Neuronal stem cell (in vitro differentiated cells): Measurements from ENCODE around the gene ANTXR2.
"Not testable (repeated sequence)": the region's sequence is repeated elsewhere in the genome, so short reads cannot be mapped to it uniquely, and the experiment has no call there.

ENCODE experiments used
- DNase-seq: peaks from one replicate; pipeline ENCODE4 v3.0.0-alpha.2; 2013; ENCODE audit warnings: low spot score
- H2AFZ ChIP-seq: one replicate; pipeline ENCODE4 v1.6.1; 2013; ENCODE audit warnings: mild to moderate bottlenecking, low read length, inconsistent platforms
- H2AK5ac ChIP-seq: 2 replicates; pipeline ENCODE4 v1.6.1; 2013; ENCODE audit warnings: low read depth, mild to moderate bottlenecking, inconsistent platforms, low read length, moderate library complexity, mixed read lengths
- H2BK120ac ChIP-seq: 2 replicates; pipeline ENCODE4 v1.6.1; 2013; ENCODE audit warnings: low read depth, mild to moderate bottlenecking, inconsistent platforms, low read length, moderate library complexity, mixed read lengths
- H2BK12ac ChIP-seq: one replicate; pipeline ENCODE4 v1.6.1; 2013; ENCODE audit warnings: low read length, inconsistent platforms
- H2BK15ac ChIP-seq: 2 replicates; pipeline ENCODE4 v1.6.1; 2013; ENCODE audit warnings: mild to moderate bottlenecking, low read length, inconsistent platforms, mixed read lengths
- H2BK5ac ChIP-seq: one replicate; pipeline ENCODE4 v1.6.1; 2013; ENCODE audit warnings: inconsistent platforms, mild to moderate bottlenecking, low read length, moderate library complexity
- H3K14ac ChIP-seq: one replicate; pipeline ENCODE4 v1.6.1; 2013; ENCODE audit warnings: low read length, inconsistent platforms
- H3K18ac ChIP-seq: 2 replicates; pipeline ENCODE4 v1.6.1; 2013; ENCODE audit warnings: low read length, inconsistent platforms
- H3K23ac ChIP-seq: 2 replicates; pipeline ENCODE4 v1.6.1; 2013; ENCODE audit warnings: low read depth, mild to moderate bottlenecking, mixed read lengths, low read length, inconsistent platforms; ENCODE audit not compliant: poor library complexity
- H3K27ac ChIP-seq: replicated peaks from 3 replicates; pipeline ENCODE4 v1.5.1; 2013; ENCODE audit warnings: low read length, inconsistent platforms
- H3K27me3 ChIP-seq, 3 experiments: 2 replicates each; pipeline ENCODE4 v1.6.1; 2013; ENCODE audit warnings: low read length in 3 of 3, mild to moderate bottlenecking in 2 of 3, inconsistent platforms in 1 of 3, low read depth in 1 of 3, mixed read lengths in 1 of 3, moderate library complexity in 1 of 3; ENCODE audit not compliant: control insufficient read depth in 3 of 3, insufficient read depth in 3 of 3
- H3K36me3 ChIP-seq, 2 donors: replicated peaks in 1 of 2; 2 replicates each; pipeline ENCODE4 v1.6.1; 2013; ENCODE audit warnings: low read length in 2 of 2; ENCODE audit not compliant: control insufficient read depth in 2 of 2, insufficient read depth in 2 of 2
- H3K4ac ChIP-seq: 2 replicates; pipeline ENCODE4 v1.6.1; 2013; ENCODE audit warnings: inconsistent platforms, mild to moderate bottlenecking, low read length, moderate library complexity
- H3K4me1 ChIP-seq, 2 donors: 1 replicate in 1 of 2; 2 replicates in 1 of 2; pipeline ENCODE4 v1.6.1; 2013; ENCODE audit warnings: low read length in 2 of 2, low read depth in 1 of 2; ENCODE audit not compliant: control insufficient read depth in 2 of 2, insufficient read depth in 1 of 2
- H3K4me2 ChIP-seq: one replicate; pipeline ENCODE4 v1.6.1; 2013; ENCODE audit warnings: mild to moderate bottlenecking, low read length, inconsistent platforms; ENCODE audit not compliant: insufficient read depth, poor library complexity, severe bottlenecking
- H3K4me3 ChIP-seq, 2 donors: 2 replicates each; pipeline ENCODE4 v1.5.1; 2013; ENCODE audit warnings: low read length in 2 of 2, mild to moderate bottlenecking in 2 of 2, inconsistent platforms in 1 of 2, moderate library complexity in 1 of 2
- H3K79me1 ChIP-seq: one replicate; pipeline ENCODE4 v1.6.1; 2013; ENCODE audit warnings: low read depth, mild to moderate bottlenecking, inconsistent platforms, low read length, moderate library complexity
- H3K9ac ChIP-seq: one replicate; pipeline ENCODE4 v1.6.1; 2013; ENCODE audit warnings: mild to moderate bottlenecking, low read depth, low read length, inconsistent platforms; ENCODE audit not compliant: poor library complexity
- H3K9me3 ChIP-seq, 2 donors: replicated peaks in 1 of 2; 2 replicates each; pipeline versions ENCODE3 to v1.6.1; 2013; ENCODE audit warnings: low read length in 2 of 2, mild to moderate bottlenecking in 2 of 2, inconsistent platforms in 1 of 2, low read depth in 1 of 2, mixed read lengths in 1 of 2, moderate library complexity in 1 of 2; ENCODE audit not compliant: control insufficient read depth in 2 of 2, insufficient read depth in 1 of 2
- H4K8ac ChIP-seq: one replicate; pipeline ENCODE4 v1.6.1; 2013; ENCODE audit warnings: low read depth, mild to moderate bottlenecking, inconsistent platforms, low read length, moderate library complexity
- H4K91ac ChIP-seq: one replicate; pipeline ENCODE4 v1.6.1; 2013; ENCODE audit warnings: low read length, low read depth, mild to moderate bottlenecking, inconsistent platforms; ENCODE audit not compliant: poor library complexity
- WGBS, 2 donors: extraction: QIAGEN DNeasy Blood & Tissue Kit; methylation state at CpG; one replicate each; pipeline ENCODE4 v1.1.7; 2013; ENCODE audit warnings: missing lambda C conversion rate in 2 of 2, mixed read lengths in 1 of 2; ENCODE audit not compliant: insufficient read length in 2 of 2, insufficient replicate concordance in 1 of 2; ENCODE audit errors: extremely low coverage in 2 of 2; 5-methylcytosine and 5-hydroxymethylcytosine counted together

Gene ANTXR2

DNA sequence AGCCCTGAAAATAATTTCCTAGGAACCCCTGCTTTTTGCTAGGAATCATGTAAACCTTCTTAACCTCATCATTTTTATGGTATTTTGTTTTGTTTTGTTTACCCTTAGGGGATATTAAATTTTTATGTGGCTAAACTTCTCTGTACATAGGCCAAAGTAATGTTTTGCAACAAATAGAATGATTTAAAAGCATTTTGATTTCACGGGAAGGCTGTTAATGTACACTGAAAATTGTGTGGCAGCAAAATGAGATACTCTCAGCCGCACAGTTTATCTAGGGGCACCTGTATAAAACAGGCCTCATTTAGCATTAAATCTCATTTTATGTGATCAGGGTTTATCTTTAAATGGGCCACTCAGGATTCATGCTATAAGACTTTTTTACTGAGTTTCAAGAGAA is 175.0 kb downstream of the ANTXR2 start:
- no peak overlapping the region for H3K18ac ChIP-seq
- H3K4ac ChIP-seq: no peak overlapping the region
- no peaks in the 10 kb centered on the region for H3K4me1 ChIP-seq
- H3K79me1 ChIP-seq: no peaks in the 10 kb centered on the region
- H3K27me3 ChIP-seq: no peaks in the 10 kb centered on the region
- no peak overlapping the region for H3K4me2 ChIP-seq
- no peak overlapping the region for H2AFZ ChIP-seq
- no peak overlapping the region for H2AK5ac ChIP-seq
- no peak overlapping the region for H3K4me3 ChIP-seq
- no peak overlapping the region for H2BK5ac ChIP-seq
- no peak for DNase-seq
- no peak overlapping the region for H2BK120ac ChIP-seq
- H3K36me3 ChIP-seq: no peaks in the 10 kb centered on the region
- H3K27ac ChIP-seq: no peak overlapping the region
- no peak overlapping the region for H3K14ac ChIP-seq
- H4K8ac ChIP-seq: no peak overlapping the region
- no CpG with 5 or more reads among the region's 2 CpGs for WGBS, 2 donors
- no peaks in the 10 kb centered on the region for H3K9me3 ChIP-seq
- no peak overlapping the region for H3K9ac ChIP-seq
- no peak overlapping the region for H3K23ac ChIP-seq
- H2BK12ac ChIP-seq: no peak overlapping the region
- H4K91ac ChIP-seq: no peak overlapping the region
- no peak overlapping the region for H2BK15ac ChIP-seq

- no peaks in the 10 kb centered on the region for H3K9me3 ChIP-seq
- no peaks in the 10 kb centered on the region for H3K36me3 ChIP-seq
- no peak overlapping the region for H2AK5ac ChIP-seq
- H4K91ac ChIP-seq: no peak overlapping the region
- no peak for DNase-seq
- no peak overlapping the region for H3K4me2 ChIP-seq
- H3K79me1 ChIP-seq: no peaks in the 10 kb centered on the region
- no peak overlapping the region for H3K18ac ChIP-seq
- H3K4me3 ChIP-seq: no peak overlapping the region
- no peak overlapping the region for H3K4ac ChIP-seq
- no peak overlapping the region for H3K23ac ChIP-seq
- H3K14ac ChIP-seq: no peak overlapping the region
- H2BK5ac ChIP-seq: no peak overlapping the region
- no peaks in the 10 kb centered on the region for H3K27me3 ChIP-seq
- no peaks in the 10 kb centered on the region for H3K4me1 ChIP-seq
- no peak overlapping the region for H2BK120ac ChIP-seq
- H4K8ac ChIP-seq: no peak overlapping the region
- no peak overlapping the region for H2BK12ac ChIP-seq
- H3K9ac ChIP-seq: no peak overlapping the region
- no peak overlapping the region for H3K27ac ChIP-seq
- no peak overlapping the region for H2BK15ac ChIP-seq
- WGBS, 2 donors: no CpG with 5 or more reads among the region's 3 CpGs
- H2AFZ ChIP-seq: no peak overlapping the region
Observed at GRCh38 chr4:79897174-79897573, 175.9 kb downstream of the ANTXR2 start.

- no peak overlapping the region for H3K14ac ChIP-seq
- no peak overlapping the region for H3K4ac ChIP-seq
- no peak overlapping the region for H3K27ac ChIP-seq
- H2BK12ac ChIP-seq: no peak overlapping the region
- H4K8ac ChIP-seq: no peak overlapping the region
- no peak overlapping the region for H2BK5ac ChIP-seq
- no peak overlapping the region for H3K23ac ChIP-seq
- WGBS, 2 donors: no CpG with 5 or more reads among the region's 2 CpGs
- H2BK15ac ChIP-seq: no peak overlapping the region
- H2BK120ac ChIP-seq: no peak overlapping the region
- H2AFZ ChIP-seq: no peak overlapping the region
- H3K4me1 ChIP-seq: no peaks in the 10 kb centered on the region
- H3K4me2 ChIP-seq: no peak overlapping the region
- H3K9ac ChIP-seq: no peak overlapping the region
- H2AK5ac ChIP-seq: no peak overlapping the region
- no peak overlapping the region for H3K4me3 ChIP-seq
- no peaks in the 10 kb centered on the region for H3K36me3 ChIP-seq
- DNase-seq: no peak
- no peak overlapping the region for H3K18ac ChIP-seq
- no peaks in the 10 kb centered on the region for H3K27me3 ChIP-seq
- H3K79me1 ChIP-seq: no peaks in the 10 kb centered on the region
- H3K9me3 ChIP-seq: no peaks in the 10 kb centered on the region
- no peak overlapping the region for H4K91ac ChIP-seq
Observed at GRCh38 chr4:79893456-79893855, 179.6 kb downstream of the ANTXR2 start.

DNA sequence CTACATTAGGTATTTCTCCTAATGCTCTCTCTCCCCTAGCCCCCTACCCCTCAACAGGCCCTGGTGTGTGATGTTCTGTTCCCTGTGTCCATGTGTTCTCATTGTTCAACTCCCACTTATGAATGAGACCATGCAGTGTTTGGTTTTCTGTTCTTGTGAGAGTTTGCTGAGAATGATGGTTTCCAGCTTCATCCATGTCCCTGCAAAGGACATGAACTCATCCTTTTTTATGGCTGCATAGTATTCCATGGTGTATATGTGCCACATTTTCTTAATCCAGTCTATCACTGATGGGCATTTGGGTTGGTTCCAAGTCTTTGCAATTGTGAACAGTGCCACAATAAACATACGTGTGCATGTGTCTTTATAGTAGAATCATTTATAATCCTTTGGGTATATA is 184.0 kb downstream of the ANTXR2 start:
- no CpG with 5 or more reads among the region's 1 CpG for WGBS, 2 donors
- not testable (repeated sequence) for H2BK5ac ChIP-seq, H2BK12ac ChIP-seq

More for the DNA sequence above, 184.0 kb downstream of the ANTXR2 start:
- not testable (repeated sequence) for H2AFZ ChIP-seq, H3K23ac ChIP-seq, H3K14ac ChIP-seq, H2BK15ac ChIP-seq, H3K79me1 ChIP-seq, H3K9ac ChIP-seq, H3K4me1 ChIP-seq, H2BK120ac ChIP-seq, H3K4ac ChIP-seq, H3K36me3 ChIP-seq, H4K8ac ChIP-seq, H3K27me3 ChIP-seq, H2AK5ac ChIP-seq, DNase-seq, H3K27ac ChIP-seq, H3K4me2 ChIP-seq, H3K18ac ChIP-seq, H3K9me3 ChIP-seq, H3K4me3 ChIP-seq, H4K91ac ChIP-seq
